ENCODE measurements around the gene PAQR8. TPM values are rescaled to one million over a fixed set of nuclear protein-coding genes. Genes with fewer than 3 reads are reported as not detected.

PAQR8 gene
- total RNA-seq, 1 donor from 2014 or later: 23.2 TPM

DNA sequence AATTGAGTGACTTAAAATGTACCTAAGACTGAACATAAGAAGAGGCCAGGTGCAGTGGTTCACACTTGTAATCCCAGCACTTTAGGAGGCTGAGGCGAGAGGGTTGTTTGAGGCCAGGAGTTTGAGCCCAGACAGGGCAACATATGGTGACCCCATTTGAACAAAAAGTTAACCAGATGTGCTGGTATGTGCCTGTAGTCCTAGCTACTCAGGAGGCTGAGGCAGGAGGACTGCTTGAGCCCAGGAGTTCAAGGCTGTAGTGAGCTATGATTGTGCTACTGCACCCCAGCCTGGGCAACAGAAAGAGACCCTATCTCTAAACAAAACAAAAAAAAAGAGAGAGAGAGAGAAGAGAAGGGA, 10.1 kb upstream of the PAQR8 start:
- no peak for DNase-seq (ENCODE audit: low spot score)

GRCh38 chr6:52352239-52353018, 9.5 kb upstream of the PAQR8 start:
- DNase-seq (ENCODE audit: low spot score): peak; percentile 44

- DNase-seq (ENCODE audit: low spot score): no peak
Measured at GRCh38 chr6:52356017-52356416, 5.9 kb upstream of the PAQR8 start.

DNA sequence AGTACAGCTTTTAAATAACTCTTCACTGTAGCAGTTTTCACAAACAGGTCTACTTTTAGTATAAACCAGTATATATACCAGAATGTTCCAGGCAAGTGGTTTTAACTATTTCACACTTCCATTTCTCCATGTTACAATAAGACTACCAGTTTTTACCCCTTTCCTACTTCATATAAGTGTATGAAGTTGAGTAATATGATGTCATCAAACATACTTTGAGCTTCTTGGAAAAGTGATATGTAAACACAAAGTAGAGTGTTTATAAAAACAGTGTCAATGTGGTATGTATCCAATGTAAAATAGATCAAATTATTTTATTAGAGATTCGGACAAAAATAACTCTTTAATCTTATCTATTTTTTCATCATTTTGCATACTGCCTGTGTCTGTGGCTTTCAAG, 2.5 kb upstream of the PAQR8 start:
- DNase-seq (ENCODE audit: low spot score): no peak

GRCh38 chr6:52360028-52360427, 1.9 kb upstream of the PAQR8 start:
- no peak for DNase-seq (ENCODE audit: low spot score)

- no peak for DNase-seq (ENCODE audit: low spot score)
Measured at GRCh38 chr6:52360601-52361413, 1.1 kb upstream of the PAQR8 start.

GRCh38 chr6:52361414-52361944, 472 bp upstream of the PAQR8 start:
- DNase-seq (ENCODE audit: low spot score): no peak

- peak; percentile 16 for DNase-seq (ENCODE audit: low spot score)
Measured at GRCh38 chr6:52362443-52363227, 684 bp downstream of the PAQR8 start.

GRCh38 chr6:52363228-52363867, 1.4 kb downstream of the PAQR8 start:
- no peak for DNase-seq (ENCODE audit: low spot score)

- no peak for DNase-seq (ENCODE audit: low spot score)
Measured at GRCh38 chr6:52364480-52365166, 2.7 kb downstream of the PAQR8 start.

GRCh38 chr6:52365317-52365716, 3.4 kb downstream of the PAQR8 start:
- DNase-seq (ENCODE audit: low spot score): no peak

GRCh38 chr6:52365866-52366540, 4.1 kb downstream of the PAQR8 start:
- no peak for DNase-seq (ENCODE audit: low spot score)

- peak; percentile 40 for DNase-seq (ENCODE audit: low spot score)
Measured at GRCh38 chr6:52368002-52368401, 6.1 kb downstream of the PAQR8 start.

- no peak for DNase-seq (ENCODE audit: low spot score)
Measured at GRCh38 chr6:52369234-52369633, 7.3 kb downstream of the PAQR8 start.

DNA sequence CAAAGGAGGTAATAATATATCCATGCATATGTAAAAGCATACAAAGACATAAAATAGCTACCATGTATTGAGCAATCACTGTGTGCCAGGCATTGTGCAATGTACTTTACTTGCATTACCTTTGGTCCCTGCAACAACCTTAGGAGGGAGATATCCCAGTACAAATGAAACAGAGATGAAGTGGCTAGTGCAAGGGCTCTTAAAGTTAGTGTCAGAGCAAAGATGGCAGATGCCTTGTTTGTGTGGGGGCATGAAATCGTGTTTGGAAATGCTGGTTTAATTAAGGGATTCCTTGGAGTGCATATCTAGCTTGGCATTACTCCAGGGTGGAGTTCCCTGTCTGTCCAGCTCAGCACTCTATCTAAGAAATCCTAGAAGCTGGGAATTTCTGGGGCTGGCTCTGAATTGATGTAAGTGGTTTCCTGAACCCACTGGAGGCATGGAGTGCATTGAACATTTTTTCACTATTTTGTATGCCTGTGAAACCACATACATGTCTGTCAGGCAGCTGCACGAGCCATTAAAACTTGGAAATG, 9.8 kb downstream of the PAQR8 start:
- DNase-seq (ENCODE audit: low spot score): no peak

- no peak for DNase-seq (ENCODE audit: low spot score)
Measured at GRCh38 chr6:52373151-52373690, 11.3 kb downstream of the PAQR8 start.

- DNase-seq (ENCODE audit: low spot score): no peak
Measured at GRCh38 chr6:52374247-52374646, 12.3 kb downstream of the PAQR8 start.

- no peak for DNase-seq (ENCODE audit: low spot score)
Measured at GRCh38 chr6:52375780-52376556, 14.0 kb downstream of the PAQR8 start.

DNA sequence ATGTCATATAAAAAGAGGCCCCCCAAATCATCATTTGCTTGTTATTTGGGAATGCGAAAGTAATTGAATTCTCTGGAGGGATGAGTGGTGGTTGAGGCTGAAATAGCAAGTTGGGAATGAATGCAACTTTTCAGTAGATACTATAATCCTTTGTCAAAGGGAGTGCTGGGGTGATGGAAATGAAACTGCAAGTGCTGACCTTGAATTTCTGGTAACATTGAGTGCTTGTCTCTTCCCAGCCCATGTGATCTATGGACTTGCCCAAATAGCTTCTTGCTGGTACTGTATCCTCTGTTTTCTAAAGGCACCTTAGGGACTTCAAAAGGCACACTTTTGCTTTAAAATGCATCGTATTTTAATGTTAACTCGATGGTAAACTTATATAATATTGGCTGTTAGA, 14.8 kb downstream of the PAQR8 start:
- DNase-seq (ENCODE audit: low spot score): no peak
